Measurements from ENCODE around the gene SUPT20HL1.
"Not testable (repeated sequence)": the region's sequence is repeated elsewhere in the genome, so short reads cannot be mapped to it uniquely, and the experiment has no call there.

Gene SUPT20HL1

DNA sequence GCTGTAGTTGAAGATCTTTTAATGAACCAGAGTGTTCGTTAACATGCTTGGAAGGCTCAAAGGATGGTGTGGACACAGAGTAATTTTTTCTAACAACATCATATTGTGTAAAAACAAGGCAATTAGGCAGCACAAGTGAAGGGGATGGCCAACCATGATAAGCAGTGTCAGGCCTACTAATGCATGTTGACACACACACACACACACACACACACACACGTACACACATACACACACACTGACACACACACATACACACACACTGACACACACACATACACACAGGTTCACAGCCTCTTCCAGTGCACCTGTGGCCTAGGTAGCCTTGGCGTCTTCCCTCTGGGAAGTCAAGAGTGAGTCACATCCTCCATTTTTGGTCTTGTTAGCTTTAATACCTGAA lies at the start of gene SUPT20HL1:
TSS of gene SUPT20HL1 (plus strand) at position 368 of the 400 bp plus-strand sequence. CDS start 2,122 bp downstream, outside the sequence.
- no peak for DNase-seq

DNA sequence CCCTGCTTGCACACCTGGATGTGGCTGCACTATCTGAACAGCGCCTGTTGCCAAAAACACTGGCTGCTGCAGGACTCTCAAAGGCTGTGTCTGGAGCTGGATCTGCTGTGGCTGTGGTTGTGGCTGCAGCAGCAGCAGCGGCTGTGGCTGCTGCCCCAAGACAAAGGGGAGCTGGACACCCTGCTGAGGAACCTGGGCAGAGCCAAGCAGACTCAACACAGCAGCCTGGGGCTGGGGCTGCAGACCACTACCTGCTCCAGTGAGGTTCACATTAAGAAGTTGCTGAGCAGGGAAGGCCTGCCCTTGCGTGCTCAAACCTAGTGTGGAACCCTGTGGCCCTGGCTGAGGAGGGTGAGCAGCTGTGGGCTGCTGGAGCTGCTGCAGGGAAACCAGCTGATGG lies 49.5 kb upstream of the SUPT20HL1 start:
- DNase-seq: not testable (repeated sequence)

DNA sequence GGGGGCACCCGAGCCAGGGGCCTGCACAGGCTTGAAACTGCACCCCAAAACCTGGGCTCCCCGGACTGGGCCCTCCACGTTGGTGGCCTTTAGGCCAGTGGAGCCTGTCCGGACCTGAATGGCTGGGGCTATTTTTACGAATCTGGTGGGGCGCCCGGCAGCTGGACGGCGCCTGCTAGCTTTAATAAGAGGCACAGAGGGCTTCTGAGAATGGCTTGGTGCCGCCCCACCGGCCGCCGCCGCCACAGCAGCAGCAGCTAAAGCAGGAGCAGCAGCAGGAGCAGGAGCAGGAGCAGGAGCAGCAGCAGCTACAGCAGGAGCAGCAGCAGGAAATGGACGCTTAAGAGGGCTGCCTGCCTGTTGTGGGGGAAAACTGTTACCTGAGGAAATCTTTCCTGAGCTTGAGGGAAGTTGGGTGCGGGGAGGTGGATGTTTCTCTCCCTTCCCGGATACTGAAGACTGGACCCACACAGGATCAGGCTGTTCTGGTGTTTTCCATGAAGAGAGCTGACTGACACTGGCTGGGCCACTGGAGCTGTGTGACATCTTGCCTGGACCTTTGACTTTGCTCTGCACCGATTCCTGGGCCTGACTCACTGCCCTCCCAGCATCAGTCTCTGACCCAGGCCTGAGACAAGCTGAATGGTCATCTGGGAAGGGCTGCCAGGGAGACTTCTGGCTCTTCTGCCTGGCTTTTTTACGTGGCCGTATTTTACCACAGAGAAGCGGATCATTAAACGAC lies 48.8 kb upstream of the SUPT20HL1 start:
- DNase-seq: not testable (repeated sequence)

DNA sequence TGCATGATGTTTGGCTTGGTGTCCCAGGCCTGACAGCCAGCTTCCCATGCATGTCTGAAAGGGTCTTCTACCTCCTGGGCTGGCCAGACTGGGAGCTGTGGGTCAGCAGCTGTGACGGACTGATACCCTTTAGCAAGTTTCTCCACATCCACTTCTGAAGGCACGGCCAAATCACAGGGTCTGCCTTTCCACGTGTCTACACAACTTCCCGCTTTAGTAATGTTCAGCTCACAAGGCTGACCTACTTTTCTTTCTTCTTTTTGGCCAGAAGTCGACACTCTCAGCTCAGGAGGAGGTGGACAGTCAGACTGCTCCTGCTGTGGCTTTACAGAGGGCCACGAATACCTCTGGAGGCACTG lies 48.2 kb upstream of the SUPT20HL1 start:
- not testable (repeated sequence) for DNase-seq

DNA sequence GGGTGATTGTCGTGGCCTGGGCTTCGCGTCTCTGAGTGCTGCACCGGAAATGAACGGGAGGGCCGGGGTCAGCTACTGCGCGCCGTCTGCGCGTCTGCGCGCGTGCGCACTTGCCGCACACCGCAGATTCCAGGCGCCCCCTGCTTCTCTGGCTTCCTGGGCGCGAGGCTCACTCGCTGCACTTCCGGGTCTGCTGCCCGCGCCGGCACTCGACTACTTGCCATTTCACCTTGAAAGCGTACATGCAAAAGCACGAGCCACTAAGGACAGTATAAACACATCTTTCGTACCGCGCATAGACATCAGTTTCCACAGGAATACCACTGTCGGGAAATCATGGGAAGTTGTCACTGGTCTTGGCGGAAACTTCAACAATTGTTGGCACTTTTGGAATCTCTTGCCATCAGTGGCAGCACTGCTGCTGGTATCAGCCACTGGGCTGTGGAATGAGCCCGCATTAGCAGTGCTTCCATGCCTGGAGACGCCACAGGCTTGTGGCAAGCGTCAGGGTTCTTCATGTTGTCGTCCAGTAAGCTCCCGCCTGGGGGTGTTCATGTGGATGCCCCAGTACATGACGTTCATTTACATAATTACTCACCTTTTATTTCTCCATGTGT lies 46.3 kb upstream of the SUPT20HL1 start, which contains the start of gene SUPT20HL2:
TSS of gene SUPT20HL2 (minus strand) at position 51 of the 617 bp plus-strand sequence. CDS start 754 bp downstream, outside the sequence.
- no peak for DNase-seq

DNA sequence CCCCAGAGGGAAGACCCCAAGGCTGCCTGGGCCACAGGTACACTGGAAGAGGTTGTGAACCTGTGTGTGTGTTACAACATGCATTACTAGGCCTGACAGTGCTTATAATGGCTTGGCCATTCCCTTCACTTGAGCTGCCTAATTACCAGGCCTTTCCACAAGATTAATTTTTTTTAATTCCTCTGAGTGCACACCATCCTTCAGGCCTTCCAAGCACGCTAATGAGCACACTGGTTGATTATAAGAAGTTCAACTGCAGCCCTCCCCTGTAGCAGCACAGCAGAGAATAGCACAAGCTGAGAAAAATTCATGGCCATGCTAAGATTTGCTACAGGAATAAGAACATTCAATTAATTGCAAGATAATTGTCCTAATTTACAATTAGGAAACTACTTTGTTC lies 44.3 kb upstream of the SUPT20HL1 start:
- DNase-seq: no peak

DNA sequence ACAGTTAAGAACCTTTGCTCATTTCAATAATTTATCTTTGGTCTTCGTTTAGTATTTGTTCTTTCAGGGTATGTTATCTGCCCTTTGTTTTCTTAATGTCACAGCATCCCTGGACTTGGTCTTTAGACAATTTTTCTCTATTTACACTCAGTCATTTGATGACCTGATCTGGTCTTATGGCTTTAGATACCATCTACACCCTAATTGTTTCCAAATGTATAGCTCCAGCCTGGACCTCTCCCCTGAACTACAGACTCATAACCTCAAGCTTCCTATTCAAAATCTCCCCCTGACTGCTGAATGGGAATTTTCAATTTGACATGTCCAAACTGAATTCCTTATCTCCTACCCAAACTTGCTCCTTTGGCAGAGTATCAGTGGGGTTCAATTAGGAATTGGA lies 42.9 kb upstream of the SUPT20HL1 start:
- DNase-seq: no peak

DNA sequence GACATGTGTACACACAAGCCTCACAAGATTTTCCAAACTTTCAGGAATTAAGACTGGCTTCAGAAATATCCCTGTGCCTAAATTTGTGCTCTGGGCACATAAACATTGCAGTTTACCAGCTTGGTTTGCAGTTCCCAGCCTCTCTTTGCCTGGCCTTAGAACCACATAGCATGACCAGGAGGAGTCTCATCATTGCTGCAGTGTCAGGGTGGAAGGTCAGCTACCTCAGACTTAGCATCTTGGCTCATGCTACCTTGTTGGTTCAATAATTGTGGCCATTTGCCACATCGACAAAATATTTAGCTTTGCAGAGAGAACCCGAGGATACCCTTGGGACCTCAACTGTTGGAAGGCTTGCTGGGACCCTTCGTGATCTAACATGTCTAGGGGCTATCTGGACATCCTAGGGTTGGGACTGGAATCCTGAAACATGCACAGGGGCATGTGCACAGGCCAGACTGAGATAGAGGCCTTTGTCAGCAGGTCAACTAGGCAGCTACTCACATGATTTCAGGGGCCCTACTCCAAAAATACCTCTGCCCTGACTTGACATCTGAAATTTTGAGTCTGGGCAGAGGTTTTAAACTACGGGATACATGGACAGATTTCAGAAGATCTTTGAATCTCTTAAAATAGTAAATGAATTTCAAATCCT lies 38.6 kb upstream of the SUPT20HL1 start:
- no peak for DNase-seq

DNA sequence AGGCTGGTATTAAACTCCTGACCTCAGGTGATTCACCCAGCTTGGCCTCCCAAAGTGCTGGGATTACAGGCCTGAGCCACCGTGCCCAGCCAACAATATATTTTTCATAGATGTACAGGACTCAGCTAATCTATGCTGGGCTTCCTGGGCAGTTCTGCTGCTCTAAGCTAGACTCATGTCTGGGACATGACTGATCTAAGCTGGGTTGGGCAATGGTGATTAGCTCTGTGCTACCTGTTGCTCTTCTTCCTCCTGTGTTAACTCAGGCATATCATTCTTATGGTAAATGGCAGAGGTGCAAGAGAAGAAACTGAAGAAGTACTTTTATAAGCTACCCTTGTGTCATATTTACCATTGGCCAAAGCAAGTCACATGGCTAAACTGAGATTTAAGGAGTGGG lies 35.2 kb upstream of the SUPT20HL1 start:
- no peak for DNase-seq

DNA sequence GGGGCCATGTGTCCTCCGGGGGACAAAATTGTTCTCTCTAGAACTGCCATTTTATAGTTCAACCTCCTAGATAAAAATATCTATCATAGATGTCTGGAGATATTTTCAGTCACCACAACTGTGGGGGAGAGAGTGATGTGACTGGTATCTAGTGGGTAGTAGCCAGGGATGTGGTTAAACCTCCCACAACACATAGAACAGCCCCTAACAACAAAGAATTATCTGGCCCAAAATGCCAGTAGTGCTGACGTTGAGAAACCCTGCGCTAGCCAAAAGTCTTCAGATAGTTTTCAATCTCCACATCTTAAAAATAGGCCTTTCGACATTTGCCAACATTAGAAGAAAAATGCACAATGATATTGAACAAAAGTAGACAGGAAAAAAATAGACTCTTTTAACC lies 27.6 kb upstream of the SUPT20HL1 start:
- DNase-seq: no peak

DNA sequence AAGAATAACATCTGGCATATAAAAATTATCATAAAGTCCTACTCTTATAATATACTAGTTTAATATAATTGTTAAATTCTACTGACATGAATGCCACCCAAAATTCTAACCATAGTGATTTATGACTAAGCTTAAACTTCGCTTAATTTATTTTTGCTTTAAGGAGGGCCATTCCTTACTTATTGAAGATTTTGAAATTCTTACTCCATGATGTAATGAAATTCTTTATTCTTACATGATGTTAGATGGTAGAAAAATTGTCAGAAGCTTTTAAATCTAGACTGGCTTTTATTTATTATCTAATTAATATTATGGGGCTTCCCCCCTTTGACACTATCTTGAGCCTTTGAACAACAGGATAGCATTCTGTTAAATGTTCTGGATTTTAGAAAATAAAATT lies 27.1 kb upstream of the SUPT20HL1 start:
- DNase-seq: no peak

DNA sequence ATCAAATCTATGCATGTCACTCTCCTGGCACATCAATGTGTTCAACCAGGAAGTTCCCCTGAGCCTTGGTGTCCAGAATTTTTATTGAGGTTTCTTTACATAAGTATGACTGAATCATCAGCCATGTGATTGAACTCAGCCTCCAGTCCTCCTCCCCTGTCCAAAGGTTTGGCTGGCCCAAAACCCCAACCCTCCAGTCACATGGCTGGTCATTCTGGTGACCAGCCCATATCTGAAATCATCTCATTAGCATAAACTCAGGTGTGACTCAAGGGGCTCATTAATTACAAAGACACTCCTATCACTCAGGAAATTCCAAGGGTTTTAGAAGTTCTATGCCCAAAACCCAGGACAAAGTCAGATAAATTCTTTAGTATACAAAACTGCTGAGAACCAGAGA lies 26.0 kb upstream of the SUPT20HL1 start:
- DNase-seq: no peak

DNA sequence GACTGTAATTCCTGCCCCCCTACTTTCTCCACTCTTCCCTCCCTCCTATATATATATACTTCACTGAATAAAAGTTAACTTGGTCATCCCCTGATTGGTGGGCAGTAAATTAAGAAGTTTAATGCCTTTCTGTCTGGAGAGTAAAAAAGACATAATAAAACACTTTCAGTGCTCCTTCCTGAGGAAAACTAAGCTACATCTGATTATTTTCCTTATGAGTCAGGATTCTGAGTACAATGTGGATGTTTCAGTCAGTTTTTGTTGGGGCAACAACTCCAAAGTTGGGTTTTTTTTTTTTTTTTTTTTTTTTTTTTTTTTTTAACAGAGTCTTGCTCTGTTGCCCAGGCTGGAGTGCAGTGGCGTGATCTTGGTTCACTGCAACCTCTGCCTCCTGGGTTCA lies 24.6 kb upstream of the SUPT20HL1 start:
- no peak for DNase-seq

DNA sequence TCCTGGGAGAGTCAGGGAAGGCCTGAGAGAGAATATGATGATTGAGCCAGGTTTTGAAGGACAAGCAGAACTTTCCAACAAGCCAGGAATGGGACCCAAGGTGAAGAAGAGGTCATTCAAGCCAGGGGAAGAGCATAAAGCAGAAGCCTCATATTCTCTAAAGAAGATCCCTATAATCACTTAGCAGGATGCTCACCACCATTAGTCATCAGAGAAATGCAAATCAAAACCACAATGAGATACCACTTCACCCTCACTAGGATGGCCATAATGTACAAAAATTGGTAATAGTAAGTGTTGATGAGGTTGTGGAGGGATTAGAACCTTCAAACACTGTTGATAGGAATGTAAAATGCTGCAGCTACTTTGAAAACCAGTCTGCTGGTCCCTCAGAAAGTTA lies 20.5 kb upstream of the SUPT20HL1 start:
- DNase-seq: no peak

DNA sequence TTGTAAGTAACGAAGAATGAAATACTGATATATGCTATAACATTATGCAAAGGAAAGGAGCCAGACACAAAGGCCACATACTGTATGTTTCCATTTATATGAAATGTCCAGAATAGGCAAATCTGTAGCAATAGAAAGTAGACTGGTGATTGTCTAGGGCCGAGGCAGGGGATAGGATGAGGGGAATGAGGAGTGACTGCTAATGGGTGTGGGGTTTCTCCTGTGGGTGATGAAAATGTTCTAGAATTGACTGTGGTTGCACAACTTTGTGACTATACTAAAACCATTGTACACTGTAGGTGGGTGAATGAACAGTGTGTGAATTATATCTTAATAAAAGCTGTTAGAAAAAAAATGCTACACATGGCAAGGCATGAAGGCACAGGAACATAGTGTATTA lies 19.9 kb upstream of the SUPT20HL1 start:
- no peak for DNase-seq

DNA sequence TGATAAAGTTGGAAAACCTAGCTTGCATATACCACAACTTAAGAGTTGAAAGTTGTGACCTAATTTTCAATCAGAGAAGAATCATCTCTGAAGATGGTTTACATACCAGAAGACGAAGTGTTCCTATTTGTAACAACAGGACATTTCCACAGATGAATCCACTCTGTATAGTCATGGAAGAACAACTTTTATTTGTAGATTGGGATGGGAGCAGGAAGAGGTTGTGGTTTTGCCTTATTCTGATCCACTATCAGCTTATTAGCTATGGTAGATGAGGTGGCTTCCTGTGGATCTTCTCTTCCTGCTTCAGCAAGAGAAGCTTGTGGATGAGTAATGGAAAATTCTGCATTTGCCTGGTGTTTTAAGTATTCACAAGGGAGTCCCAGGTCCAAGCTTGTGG lies 18.6 kb upstream of the SUPT20HL1 start:
- no peak for DNase-seq

DNA sequence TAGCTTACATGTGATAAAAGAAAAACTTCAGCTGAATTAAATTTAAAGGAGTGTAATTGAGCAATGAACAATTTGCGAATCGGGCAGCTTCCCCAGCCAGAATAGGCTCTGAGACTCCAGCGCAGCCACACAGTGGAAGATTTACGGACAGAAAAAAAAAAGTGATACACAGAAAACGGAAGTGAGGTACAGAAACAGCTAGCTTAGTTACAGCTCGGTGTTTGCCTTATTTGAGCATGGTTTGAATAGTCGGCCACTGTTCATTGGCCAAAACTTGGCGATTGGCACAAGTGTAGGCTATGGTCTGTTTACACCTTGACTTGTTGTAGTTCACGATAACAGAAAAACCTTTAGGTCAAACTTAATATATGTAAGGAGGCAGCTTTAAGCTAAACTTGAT lies 16.7 kb upstream of the SUPT20HL1 start:
- no peak for DNase-seq

DNA sequence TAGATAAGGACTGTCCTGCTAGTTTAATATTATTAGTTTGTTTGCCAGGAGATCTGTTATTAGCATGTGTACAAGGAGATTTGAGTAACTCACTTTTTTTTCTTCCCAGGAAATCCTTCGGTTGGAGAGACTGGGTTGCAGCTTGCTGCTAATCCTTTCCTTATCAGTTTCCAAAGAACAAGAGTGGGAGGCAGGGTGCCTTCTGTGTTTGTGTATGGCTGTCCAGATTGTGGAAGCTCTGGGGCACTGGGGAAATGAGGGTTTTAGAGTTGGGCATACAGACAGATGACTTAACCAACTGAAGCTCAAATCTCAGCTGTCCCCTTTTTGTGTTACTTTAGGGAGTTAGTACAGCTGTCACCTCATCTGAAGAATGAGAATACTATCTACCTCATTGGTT lies 12.6 kb upstream of the SUPT20HL1 start:
- DNase-seq: no peak

DNA sequence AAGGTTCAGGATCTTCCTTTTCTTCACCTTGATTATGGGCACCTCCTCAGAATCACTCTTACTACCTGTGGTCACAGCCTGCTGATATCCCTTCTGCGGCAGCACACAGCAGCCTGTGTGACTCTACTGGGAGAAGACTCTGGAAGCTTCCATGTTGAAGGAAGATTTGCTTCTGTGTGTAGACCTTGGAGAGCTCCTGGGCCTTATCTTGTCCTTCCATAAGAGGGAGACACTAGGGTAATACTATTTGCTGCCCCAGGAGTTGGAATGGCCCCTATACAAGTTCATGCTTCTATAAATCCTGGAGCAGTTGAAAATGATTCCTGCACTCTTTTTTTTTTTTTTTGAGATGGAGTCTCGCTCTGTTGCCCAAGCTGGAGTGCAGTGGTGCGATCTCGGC lies 10.2 kb upstream of the SUPT20HL1 start:
- DNase-seq: no peak

DNA sequence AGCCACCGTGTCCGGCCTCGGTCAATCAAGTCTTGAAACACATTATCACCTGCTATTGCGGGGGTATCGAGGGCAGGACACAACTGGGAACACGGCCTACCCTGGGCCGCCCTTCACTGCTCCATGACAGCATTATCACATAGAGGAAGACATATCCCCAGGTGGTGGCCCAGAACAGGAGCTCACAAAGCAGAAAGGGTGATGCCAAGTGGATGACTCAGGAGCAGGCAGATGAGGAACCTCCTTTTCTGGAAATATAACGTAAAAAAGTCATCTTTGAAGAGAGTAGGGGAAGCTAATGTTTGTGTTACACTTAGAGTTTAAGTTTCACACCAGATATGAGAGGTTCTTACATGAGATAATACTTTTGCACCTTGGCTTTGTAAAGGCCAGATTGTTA lies 5.3 kb upstream of the SUPT20HL1 start:
- no peak for DNase-seq

DNA sequence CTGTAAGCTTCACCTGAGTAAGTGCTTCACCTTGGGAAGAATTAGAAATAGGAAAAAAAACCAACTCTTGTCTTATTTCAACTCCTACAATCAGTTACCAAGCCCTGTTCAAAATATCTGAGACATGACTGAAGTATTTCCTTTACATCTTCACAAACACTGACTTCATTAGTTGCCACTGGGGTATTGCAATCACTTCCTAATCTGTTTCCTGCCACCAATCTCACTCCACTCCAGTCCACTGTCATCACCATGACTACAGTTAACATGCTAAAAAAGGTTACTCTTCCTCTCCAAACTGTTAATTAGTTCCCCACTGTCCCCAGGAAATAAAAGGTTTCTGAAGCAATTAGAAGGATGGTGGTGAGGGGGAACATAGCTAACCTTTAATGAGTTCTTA lies 3.3 kb upstream of the SUPT20HL1 start:
- DNase-seq: no peak

DNA sequence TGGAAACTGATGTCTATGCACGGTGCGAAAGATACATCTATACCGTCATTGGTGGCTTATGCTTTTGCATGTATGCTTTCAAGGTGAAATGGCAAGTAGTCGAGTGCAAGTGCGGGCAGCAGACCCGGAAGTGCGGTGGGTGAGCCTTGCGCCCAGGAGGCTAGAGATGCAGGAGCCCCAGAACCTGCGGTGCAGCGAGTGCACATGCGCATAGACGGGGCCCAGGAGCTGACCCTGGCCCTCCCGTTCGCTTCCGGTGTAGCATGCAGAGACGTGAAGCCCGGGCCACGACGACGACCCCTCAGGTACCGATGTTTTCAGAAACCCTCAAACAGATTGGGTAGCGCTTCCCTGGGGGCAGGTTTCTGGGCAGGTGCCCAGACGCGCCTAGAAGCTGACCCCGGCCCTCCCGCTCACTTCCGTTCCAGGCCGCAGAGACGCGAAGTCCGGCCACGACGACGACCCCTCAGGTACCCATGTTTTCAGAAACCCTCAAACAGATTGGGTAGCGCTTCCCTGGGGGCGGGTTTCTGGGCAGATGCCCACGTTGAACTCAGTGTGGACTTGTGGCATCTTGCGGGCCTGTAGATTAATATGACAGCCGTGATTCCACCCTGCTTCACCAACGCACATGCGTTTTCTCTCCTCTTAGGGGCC lies 1.8 kb downstream of the SUPT20HL1 start:
- DNase-seq: not testable (repeated sequence)

DNA sequence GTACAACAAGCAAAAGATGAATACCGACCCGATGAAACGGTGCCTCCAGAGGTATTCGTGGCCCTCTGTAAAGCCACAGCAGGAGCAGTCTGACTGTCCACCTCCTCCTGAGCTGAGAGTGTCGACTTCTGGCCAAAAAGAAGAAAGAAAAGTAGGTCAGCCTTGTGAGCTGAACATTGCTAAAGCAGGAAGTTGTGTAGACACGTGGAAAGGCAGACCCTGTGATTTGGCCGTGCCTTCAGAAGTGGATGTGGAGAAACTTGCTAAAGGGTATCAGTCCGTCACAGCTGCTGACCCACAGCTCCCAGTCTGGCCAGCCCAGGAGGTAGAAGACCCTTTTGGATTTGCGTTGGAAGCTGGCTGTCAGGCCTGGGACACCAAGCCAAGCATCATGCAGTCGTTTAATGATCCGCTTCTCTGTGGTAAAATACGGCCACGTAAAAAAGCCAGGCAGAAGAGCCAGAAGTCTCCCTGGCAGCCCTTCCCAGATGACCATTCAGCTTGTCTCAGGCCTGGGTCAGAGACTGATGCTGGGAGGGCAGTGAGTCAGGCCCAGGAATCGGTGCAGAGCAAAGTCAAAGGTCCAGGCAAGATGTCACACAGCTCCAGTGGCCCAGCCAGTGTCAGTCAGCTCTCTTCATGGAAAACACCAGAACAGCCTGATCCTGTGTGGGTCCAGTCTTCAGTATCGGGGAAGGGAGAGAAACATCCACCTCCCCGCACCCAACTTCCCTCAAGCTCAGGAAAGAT lies 3.2 kb downstream of the SUPT20HL1 start:
- DNase-seq: not testable (repeated sequence)

All from CD4-positive, alpha-beta T cell treated with Interleukin-4 for 1 hour (primary cell).